MM.1S (cell line): ENCODE results near the gene SMIM33.

Source experiments
- CTCF ChIP-seq: fragments of 300-600 bp; sonication (generic); IDR thresholded peaks from 2 replicates; pipeline ENCODE4 v1.5.1; 2016; ENCODE audit warnings: antibody characterized with exemption, low read length, mixed read lengths
- EZH2 ChIP-seq: fragments of 300-600 bp; sonication (generic); optimal IDR thresholded peaks from 2 replicates; pipeline ENCODE3; 2017; ENCODE audit warnings: low read depth, mild to moderate bottlenecking, antibody characterized with exemption, low read length, mixed read lengths
- EZH2phosphoT487 ChIP-seq: fragments of 300-600 bp; sonication (generic); IDR thresholded peaks from 2 replicates; pipeline ENCODE4 v1.6.1; 2018; ENCODE audit warnings: antibody characterized with exemption, low read length

- no peak for TF ChIP-seq CTCF
- TF ChIP-seq EZH2: no peak
- TF ChIP-seq EZH2phosphoT487: no peak
Observed at GRCh38 chr5:139430015-139430414, 40.8 kb upstream of the SMIM33 start.
